HuH-7.5 (cell line): ENCODE results near the gene TNFRSF6B.
A peak's percentile ranks its signal among the peaks of the same experiment; 100 is the strongest.

Source experiments
- DNase-seq: peaks from one replicate; pipeline ENCODE4 v3.0.0; 2011; ENCODE audit warnings: low spot score

The TNFRSF6B gene

DNA sequence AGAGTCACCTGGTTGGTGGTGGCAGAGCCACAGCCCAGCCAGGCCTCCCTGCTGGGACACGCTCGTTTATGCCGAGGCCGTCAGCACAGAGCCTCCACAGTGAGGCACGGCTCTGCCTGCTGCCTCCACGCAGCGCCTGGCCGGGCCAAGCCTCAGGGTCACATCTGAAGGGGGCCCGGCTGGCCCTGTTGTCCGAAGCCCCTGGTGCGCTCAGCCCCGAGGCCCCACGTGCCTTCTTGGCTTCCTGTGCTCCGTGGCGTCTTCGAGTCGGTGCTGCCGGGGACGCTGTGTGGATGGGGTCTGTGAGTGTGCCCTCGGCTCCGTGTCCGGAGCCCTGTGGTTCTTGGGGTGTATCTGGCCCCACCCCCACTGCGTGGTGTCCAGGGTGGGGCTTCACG is 10.4 kb upstream of the TNFRSF6B start:
- DNase-seq = no peak

DNA sequence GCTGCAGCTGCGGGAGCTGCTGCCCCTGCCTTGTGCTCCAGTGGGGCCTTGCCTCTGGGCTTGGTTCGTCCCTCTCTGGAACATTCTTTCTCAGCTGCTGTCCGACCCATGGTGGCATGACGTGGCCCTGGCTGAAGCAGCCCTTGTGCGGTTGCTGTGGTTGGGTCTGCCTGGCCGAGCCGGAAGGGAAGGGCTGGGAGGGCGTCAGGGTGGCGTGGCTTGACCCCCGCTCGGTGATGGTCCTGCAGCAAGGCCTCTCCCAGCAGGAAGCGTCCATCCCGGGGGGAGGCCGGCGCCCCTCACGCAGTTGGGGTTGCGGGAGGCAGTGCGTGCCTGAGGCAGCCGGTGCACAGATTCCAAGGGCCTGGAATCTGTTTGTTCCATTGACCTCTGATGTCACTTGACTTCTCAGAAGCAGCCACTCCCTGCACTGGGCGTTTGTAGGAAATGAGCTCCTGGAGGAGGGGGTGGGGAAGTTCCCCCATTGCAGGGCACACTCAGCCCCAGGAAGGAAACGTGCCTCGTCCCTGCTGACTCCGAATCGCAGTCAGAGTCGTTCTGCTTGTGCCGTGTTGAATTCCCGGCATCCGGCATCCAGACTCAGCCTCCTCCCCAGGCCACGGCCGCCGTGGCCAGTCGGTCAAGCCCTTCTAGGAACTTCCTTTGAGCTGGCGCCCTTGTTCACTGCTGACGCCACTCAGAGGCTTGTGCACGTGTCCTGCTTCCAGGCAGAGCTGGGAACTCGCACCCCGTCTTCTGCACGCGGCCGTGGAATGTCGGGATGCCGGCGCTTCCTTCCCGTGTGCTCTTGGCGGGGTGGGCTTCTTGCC is 9.7 kb upstream of the TNFRSF6B start:
- no peak for DNase-seq

- no peak for DNase-seq
These were observed 8.9 kb upstream of the TNFRSF6B start for GRCh38 chr20:63687419-63688178.

- DNase-seq = no peak
These were observed 8.0 kb upstream of the TNFRSF6B start for GRCh38 chr20:63688228-63689045.

GRCh38 chr20:63689046-63690002 is 7.1 kb upstream of the TNFRSF6B start:
- DNase-seq = no peak

DNA sequence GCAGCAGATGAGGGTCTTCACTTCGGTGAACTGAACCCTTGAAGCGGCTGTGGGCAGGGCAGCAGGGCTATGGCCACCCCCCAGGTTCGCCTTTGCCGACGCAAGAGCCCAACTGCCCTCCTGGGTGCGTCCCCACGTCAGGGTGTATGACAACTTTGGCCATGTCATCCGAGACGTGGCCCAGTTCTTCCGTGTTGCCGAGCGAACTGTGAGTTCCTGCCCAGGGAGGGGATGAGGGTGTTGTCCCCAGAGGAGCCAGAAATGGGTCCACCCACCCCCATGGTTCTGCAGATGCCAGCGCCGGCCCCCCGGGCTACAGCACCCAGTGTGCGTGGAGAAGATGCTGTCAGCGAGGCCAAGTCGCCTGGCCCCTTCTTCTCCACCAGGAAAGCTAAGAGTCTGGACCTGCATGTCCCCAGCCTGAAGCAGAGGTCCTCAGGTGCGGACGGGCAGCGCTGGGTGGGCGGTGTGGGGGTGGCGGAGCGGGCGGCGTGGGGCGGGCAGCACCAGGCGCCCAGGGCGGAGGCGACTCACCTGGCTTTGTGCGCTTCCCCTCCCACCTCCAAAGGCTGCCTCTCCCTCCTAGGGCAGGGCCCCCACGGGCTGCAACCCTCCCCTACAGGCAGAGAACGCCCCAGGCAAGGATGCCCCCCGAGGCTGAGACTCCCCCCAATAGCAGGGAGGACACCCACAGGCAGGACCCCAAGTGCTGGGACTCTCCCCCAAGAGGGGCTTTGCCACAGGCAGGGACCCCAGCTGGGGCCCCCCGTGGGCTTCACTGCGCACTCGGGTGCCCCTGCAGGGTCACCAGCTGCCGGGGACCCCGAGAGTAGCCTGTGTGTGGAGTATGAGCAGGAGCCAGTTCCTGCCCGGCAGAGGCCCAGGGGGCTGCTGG is 6.2 kb upstream of the TNFRSF6B start:
- no peak for DNase-seq

DNA sequence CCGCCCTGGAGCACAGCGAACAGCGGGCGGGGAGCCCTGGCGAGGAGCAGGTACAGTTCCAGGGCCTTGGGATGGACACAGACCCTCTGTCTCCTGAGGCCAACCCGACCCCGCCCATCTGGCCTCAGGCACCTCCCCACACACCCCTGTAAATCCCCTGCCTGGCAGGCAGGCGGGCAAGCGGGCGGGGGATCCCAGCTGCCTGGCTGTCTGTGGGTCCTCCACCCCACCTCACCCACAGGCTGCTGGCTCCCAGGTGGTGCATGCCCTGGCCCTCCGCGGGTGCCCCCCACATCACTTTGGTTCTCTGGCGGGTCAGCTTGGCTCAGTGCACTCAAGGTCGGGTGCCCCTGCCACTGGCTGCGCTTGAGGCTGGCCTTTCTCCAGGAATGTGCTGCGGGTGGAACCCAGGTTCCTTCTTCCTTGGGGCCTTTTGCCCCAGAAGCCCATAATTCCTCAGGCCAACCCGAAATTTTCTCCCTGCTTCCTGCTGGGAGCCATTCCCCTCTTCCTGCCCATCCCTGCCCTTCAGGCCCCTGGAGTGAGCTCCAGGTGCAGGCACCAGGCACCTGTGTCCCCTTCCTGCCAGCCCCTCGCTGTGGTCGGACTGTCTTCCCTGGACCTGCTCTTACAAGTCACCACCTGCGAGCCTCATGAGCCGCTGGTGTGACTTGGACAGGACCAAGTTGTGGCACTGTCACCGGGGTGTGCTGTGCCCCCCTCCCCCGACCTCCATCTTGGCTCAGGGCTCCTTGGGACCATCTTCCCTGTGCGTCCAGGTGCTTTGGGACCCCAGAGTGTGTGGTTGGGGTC is 5.3 kb upstream of the TNFRSF6B start:
- no peak for DNase-seq

GRCh38 chr20:63691711-63692435 is 4.6 kb upstream of the TNFRSF6B start:
- DNase-seq = no peak

GRCh38 chr20:63692436-63693082 is 3.9 kb upstream of the TNFRSF6B start:
- no peak for DNase-seq

DNA sequence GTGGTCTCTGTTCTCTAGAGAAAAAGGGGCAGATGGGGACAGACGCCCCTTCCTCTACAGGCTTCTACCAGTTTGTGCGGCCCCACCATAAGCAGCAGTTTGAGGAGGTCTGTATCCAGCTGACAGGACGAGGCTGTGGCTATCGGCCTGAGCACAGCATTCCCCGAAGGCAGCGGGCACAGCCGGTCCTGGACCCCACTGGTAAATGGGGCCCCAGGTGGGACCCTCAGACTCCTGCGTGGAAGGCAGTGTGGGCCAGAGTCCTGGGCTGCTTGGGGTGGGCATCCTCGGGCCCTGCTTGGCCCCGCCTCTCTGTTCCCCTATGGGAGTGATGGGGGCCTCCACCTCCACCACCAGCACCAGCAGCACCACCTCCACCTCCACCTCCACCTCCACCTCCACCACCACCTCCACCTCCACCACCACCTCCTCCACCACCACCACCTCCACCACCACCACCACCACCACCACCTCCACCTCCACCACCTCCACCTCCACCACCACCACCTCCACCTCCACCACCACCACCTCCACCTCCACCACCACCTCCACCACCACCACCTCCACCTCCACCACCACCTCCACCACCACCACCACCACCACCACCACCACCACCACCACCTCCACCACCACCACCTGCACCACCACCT is 3.2 kb upstream of the TNFRSF6B start:
- DNase-seq = no peak

DNA sequence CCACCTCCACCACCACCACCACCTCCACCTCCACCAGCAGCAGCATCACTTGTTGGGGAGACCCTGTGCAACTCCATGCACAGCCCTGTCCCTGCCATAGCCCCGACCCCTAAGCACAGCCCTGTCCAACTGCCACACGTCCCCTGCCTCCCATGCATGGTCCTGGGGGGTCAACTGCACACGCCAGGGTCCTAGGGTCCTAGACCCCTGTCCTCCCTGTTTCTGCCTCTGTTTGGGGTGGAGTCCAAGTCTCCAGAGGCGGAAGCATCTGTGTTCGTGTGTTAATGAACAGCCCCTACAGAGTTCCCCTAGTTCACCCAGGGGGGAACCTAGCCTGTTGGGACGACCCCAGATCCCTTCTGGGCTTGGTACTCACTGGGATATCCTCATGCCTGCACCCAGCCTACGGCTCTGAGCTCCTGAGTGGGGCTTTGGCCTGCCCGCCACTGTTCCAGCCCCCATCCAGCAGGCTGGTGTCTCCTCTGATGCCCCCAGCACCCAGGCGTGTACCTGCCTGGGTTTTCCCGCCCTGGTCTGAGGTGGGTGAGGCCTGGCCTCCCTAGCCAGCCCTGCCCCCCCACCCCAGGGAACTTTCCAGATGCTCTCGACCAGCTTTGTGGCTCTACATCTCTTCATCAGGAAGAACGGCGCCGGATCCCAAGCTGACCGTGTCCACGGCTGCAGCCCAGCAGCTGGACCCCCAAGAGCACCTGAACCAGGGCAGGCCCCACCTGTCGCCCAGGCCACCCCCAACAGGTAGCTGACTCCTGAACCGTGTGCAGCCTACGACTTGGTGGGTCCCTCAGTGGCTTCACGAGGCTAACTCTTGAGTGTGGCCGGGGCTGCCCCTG is 2.5 kb upstream of the TNFRSF6B start:
- no peak for DNase-seq

GRCh38 chr20:63694584-63695423 is 1.6 kb upstream of the TNFRSF6B start:
- DNase-seq = no peak

- no peak for DNase-seq
These were observed 787 bp upstream of the TNFRSF6B start for GRCh38 chr20:63695424-63696305.

GRCh38 chr20:63696306-63696627 is 185 bp upstream of the TNFRSF6B start:
- DNase-seq = no peak

- DNase-seq = peak; percentile 29
These were observed 960 bp downstream of the TNFRSF6B start for GRCh38 chr20:63697357-63697867.
